ENCODE results near the gene KCNAB3.

- TF ChIP-seq POLR2A (IDR thresholded peaks at IDR 0.05; ENCODE audit: low read depth, low read length) (no peak), JUN (IDR thresholded peaks at IDR 0.05; ENCODE audit: borderline replicate concordance, insufficient read depth, insufficient read length, low read depth) (no peak), CTCF (IDR thresholded peaks at IDR 0.05; ENCODE audit: extremely low read depth in 1 of 2, insufficient read depth in 1 of 2, low read depth in 1 of 2, low read length in 2 of 2) (no peak)
Observed at GRCh38 chr17:7955414-7956227, 26.0 kb upstream of the KCNAB3 start.
